SK-N-SH (cell line): ENCODE data around the gene ULBP2.
"Not testable (repeated sequence)": the region's sequence is repeated elsewhere in the genome, so short reads cannot be mapped to it uniquely, and the experiment has no call there.

Source experiments
- CTCF ChIP-seq: fragments of 200-600 bp; sonication (generic); IDR thresholded peaks from 2 replicates; pipeline ENCODE4 v1.6.1; 2017; ENCODE audit warnings: antibody characterized with exemption, mild to moderate bottlenecking, moderate library complexity
- EP300 ChIP-seq, 2 experiments: IDR thresholded peaks; 2 replicates each; pipeline versions ENCODE4 v1.4.0 to v1.6.1; 2012; ENCODE audit warnings: borderline replicate concordance in 1 of 2, low read depth in 1 of 2, low read length in 1 of 2
- EZH2phosphoT487 ChIP-seq: fragments of 200-600 bp; sonication (generic); IDR thresholded peaks from 2 replicates; pipeline ENCODE4 v1.6.1; 2017; ENCODE audit warnings: low read depth, mixed run types, mild to moderate bottlenecking, antibody characterized with exemption, moderate library complexity, borderline replicate concordance
- JUND ChIP-seq: IDR thresholded peaks from 2 replicates; pipeline ENCODE4 v1.4.0; 2012
- MXI1 ChIP-seq: IDR thresholded peaks from 2 replicates; pipeline ENCODE4 v1.6.1; 2012; ENCODE audit warnings: mild to moderate bottlenecking, low read depth, low read length, improper control_type of control experiment
- POLR2AphosphoS5 ChIP-seq: IDR thresholded peaks from 2 replicates; pipeline ENCODE4 v1.6.1; 2012; ENCODE audit warnings: low read depth, low read length
- SIN3A ChIP-seq: IDR thresholded peaks from 2 replicates; pipeline ENCODE4 v1.6.1; 2012; ENCODE audit warnings: low read depth, mild to moderate bottlenecking, low read length, moderate library complexity, borderline replicate concordance
- TAF1 ChIP-seq: IDR thresholded peaks from 2 replicates; pipeline ENCODE4 v1.6.1; 2012; ENCODE audit warnings: low read depth, mild to moderate bottlenecking, low read length, moderate library complexity, borderline replicate concordance
- TF ChIP-seq, protein P1 (sequence below): IDR thresholded peaks from 2 replicates; pipeline ENCODE4 v1.4.0; 2012; ENCODE audit warnings: low read depth

GRCh38 chr6:149938013-149938570, 3.7 kb upstream of the ULBP2 start:
- TF ChIP-seq CTCF; EZH2phosphoT487; MXI1; POLR2AphosphoS5; EP300 (IDR thresholded peaks at IDR 0.05; ENCODE audit: borderline replicate concordance in 1 of 2, low read depth in 1 of 2, low read length in 1 of 2); TAF1; JUND; SIN3A: not testable (repeated sequence)
- TF ChIP-seq, protein P1, sequence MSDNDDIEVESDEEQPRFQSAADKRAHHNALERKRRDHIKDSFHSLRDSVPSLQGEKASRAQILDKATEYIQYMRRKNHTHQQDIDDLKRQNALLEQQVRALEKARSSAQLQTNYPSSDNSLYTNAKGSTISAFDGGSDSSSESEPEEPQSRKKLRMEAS: not testable (repeated sequence)
